GM18508 (cell line): ENCODE measurements around the gene FHOD1.

ENCODE experiments used
- ATAC-seq: cut with Tn5 transposase; IDR thresholded peaks from one replicate; pipeline ENCODE4 v1.9.1; 2021; ENCODE audit warnings: moderate number of reproducible peaks; ENCODE audit not compliant: insufficient read depth, unreplicated experiment

The FHOD1 gene

GRCh38 chr16:67277999-67278772 lies 30.9 kb upstream of the FHOD1 start:
- no peak for ATAC-seq

DNA sequence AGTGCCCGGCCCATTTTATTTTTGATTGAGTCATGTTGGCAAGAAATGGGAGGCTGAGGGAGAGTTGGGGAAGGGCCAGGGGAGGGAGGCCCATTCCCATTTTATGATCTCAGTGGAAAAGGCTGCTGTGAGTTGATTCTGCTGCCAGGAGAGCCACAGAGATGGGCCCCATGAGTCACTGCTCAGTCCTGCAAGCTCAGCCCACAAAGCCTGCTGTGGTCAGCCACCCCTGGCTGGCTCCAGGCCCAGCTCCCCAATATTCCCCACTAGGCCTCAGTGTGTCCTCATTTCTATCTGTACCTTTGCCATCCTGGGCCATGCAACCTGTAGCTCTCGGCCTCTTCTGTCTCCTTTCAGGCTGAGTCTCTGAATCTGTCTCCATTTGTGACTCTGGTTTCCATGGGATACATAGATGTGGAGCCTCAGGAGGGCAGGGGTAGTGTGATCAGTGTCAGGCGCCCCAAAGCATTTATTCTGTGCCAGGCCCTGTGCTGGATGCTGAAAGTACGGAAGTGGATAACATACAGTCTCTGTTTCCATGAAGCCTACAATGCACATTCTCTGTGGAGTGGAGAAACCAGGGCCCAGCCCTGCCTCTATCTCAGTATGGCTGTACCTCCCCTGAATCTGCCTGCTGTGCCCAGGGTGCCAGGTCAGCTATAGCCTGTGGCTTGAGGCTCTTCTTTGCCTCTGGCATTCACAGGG lies 30.2 kb upstream of the FHOD1 start:
- no peak for ATAC-seq

- no peak for ATAC-seq
These were observed 28.0 kb upstream of the FHOD1 start for GRCh38 chr16:67275321-67275720.

DNA sequence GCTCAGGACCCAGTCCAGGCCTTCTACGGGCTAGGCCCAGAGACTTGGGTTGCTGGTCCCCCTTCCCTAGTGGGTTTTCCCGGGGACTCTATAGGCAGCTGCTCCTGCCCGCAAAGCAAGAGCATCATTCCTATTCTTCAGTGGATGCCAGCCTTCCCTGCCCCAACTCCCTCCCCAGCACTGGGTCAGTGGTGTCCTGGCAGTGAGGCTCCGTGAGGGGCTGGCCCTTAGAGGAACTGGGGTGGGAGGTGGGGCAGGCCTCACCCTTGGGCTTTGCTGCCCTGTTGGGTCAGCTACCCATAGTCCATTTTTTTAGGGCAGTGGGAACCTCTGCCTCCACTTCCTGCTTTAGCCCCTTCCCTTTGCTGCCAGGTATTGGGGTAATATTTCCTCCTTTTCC lies 24.2 kb upstream of the FHOD1 start:
- no peak for ATAC-seq

DNA sequence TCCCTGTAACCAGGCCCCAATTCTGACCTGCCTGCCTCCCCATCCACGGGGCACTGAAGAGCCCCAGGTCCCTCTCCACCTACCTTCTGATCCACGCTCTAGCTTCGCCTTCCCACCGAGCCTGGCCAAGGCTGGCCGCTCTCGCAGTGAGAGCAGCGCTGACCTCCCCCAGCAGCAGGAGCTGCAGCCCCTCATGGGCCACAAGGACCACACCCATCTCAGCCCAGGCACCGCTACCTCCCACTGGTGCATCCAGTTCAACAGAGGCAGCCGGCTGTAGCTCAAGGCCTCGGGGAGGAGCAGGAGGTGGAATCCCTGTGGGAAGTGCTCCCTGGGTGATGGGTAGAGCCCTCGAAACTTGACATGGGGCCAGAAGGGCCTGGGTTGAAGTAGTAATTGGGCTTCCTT lies 23.7 kb upstream of the FHOD1 start:
- ATAC-seq = no peak

- ATAC-seq = no peak
These were observed 22.5 kb upstream of the FHOD1 start for GRCh38 chr16:67269766-67270165.

DNA sequence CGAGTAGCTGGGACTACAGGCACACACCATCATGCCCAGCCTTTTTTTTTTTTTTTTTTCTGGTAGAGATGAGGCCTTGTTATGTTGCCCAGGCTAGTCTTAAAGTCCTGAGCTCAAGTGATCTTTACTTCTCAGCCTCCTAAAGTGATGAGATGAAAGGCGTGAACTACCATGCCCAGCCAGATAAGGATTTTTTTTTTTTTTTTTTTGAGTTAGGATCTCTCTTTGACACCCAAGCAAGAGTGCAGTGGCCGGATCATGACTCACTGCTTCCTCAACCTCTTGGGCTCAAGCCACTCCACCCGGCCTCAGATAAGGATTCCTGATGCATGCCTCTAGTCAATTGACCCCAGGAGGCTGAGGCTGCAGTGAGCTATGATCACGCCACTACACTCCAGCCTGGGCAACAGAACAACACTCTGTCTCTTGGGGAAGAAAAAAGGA lies 20.9 kb upstream of the FHOD1 start:
- no peak for ATAC-seq

- no peak for ATAC-seq
These were observed 18.6 kb upstream of the FHOD1 start for GRCh38 chr16:67265834-67266233.

DNA sequence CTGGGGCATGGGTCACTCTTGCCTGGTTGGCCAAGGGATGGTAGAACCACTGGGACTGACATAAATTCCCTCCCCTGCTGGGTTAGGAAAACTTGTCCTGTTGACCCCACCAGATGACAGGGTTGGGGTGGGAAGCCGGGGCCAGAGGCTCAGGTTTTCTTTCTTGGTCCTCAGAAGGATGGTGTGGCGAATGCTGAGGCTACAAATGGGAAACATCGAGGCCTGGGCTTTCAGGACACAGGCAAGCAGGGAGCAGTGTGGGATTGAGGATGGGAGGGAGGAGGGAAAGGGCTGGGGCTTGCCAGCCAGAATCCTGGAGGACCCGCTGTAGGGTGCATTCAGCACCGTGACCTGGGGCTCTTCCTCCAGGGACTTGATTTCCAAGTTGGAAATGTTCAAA lies 17.6 kb upstream of the FHOD1 start:
- ATAC-seq = no peak

DNA sequence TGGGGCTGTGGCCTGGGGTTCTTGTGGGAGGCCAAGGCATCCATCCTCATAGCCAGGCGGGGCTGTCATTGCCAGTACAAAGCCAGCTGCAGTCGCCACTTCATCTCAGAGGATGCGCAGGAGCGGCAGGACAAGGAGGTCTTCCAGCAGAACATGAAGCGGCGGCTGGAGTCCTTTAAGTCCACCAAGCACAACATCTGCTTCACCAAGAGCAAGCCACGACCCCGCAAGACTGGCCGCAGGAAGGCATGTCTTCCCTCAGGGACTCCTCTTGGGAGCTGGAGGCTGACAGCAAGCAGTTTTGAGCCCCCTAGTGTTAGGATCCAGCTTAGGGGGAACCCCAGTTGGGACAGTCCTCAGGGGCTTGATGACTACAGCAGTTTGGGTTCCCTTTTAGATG lies 17.0 kb upstream of the FHOD1 start:
- ATAC-seq = no peak

DNA sequence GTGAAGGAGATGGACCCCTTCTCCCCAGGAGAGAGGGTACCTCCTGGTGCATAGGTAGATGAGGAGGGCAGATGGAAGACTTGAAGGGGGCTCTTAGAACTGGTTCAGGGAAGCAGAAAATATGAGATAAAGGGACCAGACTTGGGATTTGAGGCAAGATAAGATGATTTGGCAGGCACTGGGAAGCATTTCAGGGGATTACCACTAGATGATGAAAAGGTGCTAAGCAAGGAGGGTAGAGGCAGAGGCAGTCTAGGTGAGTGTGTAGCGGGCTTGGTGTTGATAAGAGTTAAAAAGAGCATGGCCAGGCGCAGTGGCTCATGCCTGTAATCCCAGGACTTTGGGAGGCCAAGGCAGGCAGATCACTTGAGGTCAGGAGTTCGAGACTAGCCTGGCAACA lies 15.9 kb upstream of the FHOD1 start:
- no peak for ATAC-seq

- no peak for ATAC-seq
These were observed 13.3 kb upstream of the FHOD1 start for GRCh38 chr16:67260426-67261063.

- ATAC-seq = no peak
These were observed 12.4 kb upstream of the FHOD1 start for GRCh38 chr16:67259705-67260104.

GRCh38 chr16:67258161-67258835 lies 11.0 kb upstream of the FHOD1 start:
- no peak for ATAC-seq

DNA sequence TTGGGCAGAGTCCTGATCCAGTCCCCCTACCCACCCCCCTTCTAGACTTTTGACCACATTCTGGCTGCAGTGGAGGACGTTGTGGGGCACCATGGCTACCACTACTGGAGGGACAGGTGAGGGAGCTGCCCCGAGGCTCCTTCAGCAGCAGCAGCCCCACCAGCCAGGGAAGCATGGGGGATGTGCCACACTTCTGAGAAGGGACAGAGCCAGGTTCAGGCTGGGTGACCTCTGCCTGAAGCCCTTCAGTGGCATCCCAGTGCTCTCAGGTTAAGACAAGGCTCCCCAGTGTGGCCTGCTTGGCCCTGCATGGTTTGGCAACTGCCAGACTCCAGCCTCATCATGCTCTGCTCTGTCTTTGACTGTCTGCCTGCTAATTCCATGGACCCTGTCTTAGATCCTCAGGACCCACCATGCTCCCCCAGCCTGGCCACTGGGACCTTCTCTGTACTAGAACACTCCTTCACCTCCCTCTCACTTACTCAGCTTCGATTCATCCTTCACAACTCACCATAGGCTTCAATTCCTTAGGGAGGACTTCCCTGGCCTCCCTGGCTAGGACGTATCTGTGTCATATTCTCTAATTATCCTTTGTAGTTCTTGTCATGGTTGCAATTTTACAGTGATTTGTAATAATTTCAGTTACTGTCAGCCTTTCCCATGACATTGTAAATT lies 10.3 kb upstream of the FHOD1 start:
- ATAC-seq = no peak

- ATAC-seq = no peak
These were observed 9.5 kb upstream of the FHOD1 start for GRCh38 chr16:67256701-67257230.

DNA sequence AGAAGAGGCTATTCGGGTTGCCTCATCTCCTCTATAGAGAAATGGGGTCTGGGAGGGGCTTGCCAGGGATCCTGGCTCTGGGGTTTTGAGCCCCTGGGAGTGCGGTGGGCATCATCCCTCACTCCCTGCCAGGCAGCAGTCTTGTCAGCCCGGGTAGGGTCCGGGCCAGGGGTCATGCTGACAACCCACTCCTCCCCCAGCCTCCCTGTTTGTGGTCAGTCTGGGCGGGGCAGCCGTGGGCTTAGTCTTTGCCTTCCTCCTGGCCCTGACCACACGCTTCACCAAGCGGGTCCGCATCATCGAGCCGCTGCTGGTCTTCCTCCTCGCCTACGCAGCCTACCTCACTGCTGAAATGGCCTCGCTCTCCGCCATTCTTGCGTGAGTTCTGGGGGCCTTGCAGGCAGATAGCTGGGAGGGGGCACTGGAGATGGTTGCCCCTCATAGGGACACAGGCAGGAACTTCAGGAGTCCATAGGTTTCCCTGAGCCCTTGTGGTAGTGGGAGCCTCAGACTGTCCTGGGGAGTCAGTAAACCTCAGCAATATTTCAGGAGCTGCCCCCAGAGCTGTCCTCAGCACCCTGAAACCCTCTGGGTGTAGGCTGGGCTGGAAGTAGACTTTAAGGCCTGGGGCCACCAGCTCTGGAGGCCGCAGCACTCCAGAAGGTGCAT lies 8.4 kb upstream of the FHOD1 start:
- ATAC-seq = no peak

GRCh38 chr16:67254801-67255552 lies 7.7 kb upstream of the FHOD1 start:
- no peak for ATAC-seq
